GM10266 (cell line): Measurements from ENCODE around the gene HOXD11.

Experiments used
- DNase-seq: peaks from one replicate; pipeline ENCODE4 v3.0.0; 2012; ENCODE audit errors: extremely low spot score
- TF ChIP-seq, protein P1 (sequence below): IDR thresholded peaks from 2 replicates; pipeline ENCODE4 v1.5.1; 2012; ENCODE audit warnings: mild to moderate bottlenecking, low read depth; ENCODE audit not compliant: control insufficient read depth, insufficient read depth; ENCODE audit errors: missing control alignments

Gene HOXD11

DNA sequence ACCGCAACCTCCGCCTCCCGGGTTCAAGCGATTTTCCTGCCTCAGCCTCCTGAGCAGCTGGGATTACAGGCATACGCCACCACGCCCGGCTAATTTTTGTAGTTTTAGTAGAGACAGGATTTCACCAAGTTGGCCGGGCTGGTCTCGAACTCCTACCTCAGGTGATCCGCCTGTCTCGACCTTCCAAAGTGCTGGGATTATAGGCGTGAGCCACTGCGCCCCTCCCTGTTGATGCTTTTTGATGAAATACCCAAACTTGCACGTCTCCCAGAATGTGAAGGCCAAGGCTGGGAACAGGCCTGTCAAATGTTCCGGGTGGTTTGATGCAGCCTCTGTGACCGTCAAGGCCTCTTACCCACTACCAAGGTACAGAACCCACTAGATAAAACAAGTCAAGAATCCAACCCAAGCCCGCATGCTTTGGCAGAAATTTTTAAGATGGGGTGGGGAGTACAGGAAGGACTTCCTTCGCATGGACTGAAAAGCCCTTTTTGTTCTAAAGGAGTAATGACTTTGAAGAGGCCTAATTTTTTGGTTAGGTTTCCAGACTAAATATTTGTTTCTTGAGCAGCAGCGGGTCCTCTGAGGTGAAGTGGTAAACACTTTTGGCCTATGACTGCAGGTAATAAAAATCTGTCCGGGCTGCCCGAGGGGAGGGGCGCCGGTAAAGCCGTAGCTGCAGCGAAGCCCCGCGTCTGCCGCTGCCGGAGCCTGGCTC lies 19.6 kb upstream of the HOXD11 start:
- no peak for DNase-seq
- TF ChIP-seq, protein P1, sequence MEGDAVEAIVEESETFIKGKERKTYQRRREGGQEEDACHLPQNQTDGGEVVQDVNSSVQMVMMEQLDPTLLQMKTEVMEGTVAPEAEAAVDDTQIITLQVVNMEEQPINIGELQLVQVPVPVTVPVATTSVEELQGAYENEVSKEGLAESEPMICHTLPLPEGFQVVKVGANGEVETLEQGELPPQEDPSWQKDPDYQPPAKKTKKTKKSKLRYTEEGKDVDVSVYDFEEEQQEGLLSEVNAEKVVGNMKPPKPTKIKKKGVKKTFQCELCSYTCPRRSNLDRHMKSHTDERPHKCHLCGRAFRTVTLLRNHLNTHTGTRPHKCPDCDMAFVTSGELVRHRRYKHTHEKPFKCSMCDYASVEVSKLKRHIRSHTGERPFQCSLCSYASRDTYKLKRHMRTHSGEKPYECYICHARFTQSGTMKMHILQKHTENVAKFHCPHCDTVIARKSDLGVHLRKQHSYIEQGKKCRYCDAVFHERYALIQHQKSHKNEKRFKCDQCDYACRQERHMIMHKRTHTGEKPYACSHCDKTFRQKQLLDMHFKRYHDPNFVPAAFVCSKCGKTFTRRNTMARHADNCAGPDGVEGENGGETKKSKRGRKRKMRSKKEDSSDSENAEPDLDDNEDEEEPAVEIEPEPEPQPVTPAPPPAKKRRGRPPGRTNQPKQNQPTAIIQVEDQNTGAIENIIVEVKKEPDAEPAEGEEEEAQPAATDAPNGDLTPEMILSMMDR = no peak

DNA sequence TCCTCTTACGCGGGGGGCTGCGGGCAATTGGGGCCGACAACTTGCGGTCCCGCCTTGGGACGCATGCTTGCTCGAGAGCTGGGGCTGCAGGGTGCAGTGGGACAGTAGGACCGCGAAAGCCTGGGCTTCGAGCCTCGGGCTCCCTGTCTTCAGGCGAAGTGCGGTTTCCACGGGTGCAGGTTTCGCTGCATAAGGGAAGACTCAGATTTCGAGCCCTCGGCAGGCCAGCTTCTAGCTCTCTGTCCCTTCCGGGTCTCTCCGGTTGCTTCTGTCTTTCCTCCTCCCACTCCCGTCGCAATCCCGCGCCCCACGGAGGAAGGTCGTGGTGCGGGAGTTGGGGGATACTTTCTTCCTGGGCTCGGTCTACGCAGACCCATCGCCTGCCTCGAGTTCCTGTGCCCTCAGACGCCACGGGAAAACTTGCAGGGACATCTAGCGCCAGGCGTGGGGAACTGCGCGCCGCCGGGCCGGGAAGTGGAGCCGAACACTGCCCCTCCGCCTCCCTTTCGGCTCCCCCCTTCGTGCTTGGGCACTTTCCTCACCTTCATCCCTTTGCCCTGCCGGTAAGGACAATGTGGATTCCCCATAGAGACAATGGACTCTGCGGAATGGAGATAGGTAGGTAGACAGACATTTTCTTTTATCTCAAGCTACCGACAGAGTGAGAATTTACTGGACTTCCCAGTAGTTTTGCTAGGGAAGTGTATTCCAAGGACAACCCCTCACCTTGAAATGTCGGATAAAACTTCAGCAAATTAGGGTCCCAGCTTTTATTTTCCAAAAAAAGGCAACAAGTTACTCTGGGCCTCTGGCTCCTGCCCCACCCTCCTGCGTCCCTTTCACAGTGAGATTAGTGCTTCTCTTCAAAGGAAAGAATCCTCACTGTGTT lies 18.8 kb upstream of the HOXD11 start:
- peak; percentile 75 for DNase-seq
- TF ChIP-seq, protein P1 = peak; percentile 83

DNA sequence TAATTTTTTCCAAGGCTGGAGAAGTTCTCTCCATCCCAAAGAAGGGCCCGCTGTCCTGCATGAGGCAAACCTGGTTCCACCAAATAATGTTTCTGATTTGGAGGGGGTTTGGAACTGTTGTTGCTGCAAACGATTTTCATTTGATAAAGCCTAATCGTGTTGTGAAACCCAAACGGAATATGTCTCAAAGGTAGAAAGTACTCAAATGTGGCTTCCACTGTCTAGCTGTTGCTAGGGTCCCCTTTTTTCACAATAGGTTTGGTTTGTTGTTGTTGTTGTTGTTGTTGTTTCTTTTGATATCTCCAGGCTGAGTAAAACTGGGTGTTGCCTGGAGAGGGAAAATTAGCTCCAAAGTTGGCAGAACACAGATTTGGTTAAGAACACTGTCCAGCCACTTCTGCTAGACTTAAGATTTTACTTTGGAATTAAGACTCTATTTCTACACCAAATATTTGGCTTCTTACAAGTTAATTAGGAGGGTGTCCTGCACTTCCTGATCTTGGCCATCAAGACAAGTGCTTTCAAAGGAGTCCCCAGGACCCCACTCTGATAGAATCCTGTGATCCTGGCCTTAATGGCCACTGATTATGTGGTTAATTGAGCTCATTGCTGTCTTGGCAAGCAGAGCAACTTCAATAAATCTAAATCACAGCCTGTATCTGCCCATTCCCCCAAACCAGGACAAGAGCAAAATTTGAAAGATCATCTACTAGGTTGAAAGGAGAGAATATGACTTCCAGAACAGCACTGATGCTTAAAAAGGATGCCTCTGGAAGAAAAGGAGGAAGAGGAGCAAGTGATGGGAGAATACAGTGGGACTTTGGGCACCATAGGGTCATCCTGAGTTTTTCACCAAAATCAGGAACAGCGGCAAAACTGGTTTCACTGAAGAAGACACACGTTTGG lies 17.9 kb upstream of the HOXD11 start:
- TF ChIP-seq, protein P1 = no peak
- DNase-seq = no peak

GRCh38 chr2:176089843-176090395 lies 17.2 kb upstream of the HOXD11 start:
- no peak for DNase-seq
- TF ChIP-seq, protein P1 = no peak

- DNase-seq = no peak
- TF ChIP-seq, protein P1 = no peak
Observed at GRCh38 chr2:176090862-176091261, 16.2 kb upstream of the HOXD11 start.

DNA sequence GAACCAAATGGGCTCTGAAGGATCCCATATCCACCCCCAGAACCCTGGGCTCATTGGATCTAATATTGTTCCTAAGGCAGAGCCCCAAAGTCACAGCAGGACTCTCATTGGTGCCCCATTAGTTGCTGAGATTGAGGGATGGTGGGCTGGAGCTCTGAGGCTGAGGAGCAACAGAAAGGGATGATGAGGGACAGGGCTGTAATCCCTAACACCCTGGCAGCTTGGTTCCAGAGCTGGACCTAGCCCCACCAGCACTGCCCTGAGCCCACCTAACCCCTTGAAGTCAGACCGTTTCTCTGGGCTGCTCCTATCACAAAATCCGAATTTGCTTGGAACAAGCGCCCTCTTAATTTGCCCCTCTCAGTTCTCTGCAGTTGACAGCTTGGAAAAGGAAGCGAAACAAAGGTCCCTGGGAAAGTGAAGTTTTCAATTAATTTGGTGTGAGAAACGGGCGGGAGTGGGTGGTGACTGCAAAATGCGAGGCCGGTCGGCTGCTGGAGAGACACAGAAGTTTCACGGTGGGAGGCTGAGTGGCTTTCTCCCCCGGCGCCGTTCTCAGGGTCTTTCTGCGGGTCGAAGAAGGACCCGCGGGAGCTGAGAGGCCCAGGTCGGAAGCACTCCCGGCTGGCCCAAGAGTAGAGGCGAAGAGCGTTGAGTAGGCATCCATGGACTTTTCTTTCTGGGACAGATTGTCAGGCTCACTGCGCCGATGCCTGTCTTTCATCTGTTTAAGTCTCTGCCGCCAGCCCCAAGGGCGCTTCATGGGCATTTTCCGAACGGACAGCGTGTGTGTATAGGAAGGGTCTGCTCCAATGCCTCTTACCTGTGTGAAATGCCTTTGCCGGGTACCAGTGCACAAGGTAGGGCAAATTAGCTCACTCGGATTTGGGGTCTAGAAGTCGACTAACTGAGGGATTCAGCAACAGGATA lies 15.5 kb upstream of the HOXD11 start:
- TF ChIP-seq, protein P1 = no peak
- DNase-seq = no peak
